ENCODE data around the gene PKNOX1.
"Not testable (repeated sequence)": the region's sequence is repeated elsewhere in the genome, so short reads cannot be mapped to it uniquely, and the experiment has no call there.

PKNOX1 gene

DNA sequence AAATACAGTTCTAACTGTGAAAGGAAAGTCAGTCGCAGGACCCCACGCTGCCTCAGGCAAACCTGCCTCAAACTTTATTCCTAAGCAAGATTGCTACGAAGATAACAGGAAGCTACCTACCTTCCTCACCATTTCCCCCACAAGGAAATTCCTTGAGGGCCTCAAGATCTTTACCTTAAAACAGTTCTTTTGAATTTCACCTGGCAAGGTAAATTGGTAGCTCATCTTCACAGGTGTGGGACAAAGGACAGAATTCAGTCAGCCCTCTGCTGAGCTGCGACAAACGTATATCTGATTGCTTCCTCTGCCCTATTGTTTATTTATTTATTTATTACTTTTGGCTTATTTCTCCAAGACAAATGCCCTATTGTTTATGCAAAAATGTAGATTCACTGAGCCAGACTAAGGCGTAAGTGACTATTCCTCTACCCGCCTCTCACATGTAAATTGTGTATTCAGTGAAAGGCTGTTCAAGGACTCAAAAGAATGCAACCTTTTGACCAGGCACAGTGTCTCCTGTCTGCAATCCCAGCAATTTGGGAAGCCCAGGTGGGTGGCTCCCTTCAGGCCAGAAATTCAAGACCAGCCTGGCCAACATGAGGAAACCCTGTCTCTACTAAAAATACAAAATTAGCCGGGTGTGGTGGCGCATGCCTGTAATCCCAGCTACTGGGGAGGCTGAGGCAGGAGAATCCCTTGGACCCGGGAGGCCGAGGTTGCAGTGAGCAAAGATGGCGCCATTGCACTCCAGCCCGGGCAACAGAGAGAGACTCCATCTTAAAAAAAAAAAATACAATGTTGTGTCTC lies 17.3 kb upstream of the PKNOX1 start:
- DNase-seq, result no peak

DNA sequence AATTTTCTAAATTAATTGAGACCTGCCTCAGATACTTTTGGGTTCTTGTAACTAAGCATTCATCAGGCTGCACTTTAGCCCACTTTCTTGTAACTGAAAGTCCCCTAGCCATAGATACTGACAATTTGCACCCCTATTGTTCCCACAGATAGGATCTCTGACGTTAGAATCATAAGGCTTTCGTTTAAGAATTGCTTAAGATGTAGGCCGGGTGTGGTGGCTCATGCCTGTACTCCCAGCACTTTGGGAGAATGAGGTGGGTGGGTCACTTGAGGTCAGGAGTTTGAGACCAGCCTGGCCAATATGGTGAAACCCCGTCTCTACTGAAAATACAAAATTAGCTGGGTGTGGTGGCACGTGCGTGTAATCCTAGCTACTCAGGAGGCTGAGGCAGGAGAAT lies 16.2 kb upstream of the PKNOX1 start:
- DNase-seq, result not testable (repeated sequence)

DNA sequence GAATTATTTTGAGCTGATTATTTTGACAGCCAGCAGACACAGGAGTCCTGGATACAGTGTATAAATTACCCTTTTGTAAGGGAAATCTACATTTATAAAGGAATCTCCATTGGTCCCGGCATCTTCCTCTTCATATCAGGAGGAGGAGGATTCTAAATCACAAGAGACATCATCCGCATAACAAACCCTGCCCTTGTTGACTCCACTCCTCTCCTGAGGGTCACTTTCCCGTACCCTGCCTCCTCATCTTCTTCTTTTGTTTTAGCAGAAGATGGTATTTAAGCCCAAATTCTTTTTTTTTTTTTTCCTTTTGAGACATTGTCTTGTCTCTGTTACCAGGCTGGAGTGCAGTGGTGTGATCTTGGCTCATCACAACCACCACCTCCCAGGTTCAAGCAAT lies 14.6 kb upstream of the PKNOX1 start:
- no peak for DNase-seq

DNA sequence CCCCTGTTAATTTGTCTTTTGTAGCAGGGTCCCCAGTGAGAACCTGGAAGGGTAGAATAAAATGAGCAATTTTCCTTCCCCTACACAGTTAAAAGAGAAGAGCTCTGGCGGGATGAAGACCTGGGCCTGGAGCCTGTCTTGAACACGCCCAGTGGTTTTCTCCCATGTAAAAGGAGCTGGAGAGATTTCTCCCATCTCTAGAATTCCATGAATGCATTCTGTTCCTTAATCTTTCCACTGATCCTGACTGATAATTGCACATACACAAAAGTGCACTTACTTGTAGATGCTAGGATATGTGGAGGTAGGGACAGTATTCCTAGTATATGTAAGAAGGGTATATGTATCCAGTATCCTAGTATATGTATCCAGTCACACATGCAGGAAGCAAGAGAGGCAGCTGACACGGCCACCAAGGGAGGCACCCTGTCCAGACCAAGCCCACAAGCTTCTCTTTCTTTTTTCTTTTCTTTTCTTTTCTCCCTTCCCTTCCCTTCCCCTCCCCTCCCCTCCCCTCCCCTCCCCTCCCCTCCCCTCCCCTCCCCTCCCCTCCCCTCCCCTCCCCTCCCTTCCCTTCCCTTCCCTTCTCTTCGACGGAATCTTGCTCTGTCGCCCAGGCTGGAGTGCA lies 11.9 kb upstream of the PKNOX1 start:
- DNase-seq, result no peak

DNA sequence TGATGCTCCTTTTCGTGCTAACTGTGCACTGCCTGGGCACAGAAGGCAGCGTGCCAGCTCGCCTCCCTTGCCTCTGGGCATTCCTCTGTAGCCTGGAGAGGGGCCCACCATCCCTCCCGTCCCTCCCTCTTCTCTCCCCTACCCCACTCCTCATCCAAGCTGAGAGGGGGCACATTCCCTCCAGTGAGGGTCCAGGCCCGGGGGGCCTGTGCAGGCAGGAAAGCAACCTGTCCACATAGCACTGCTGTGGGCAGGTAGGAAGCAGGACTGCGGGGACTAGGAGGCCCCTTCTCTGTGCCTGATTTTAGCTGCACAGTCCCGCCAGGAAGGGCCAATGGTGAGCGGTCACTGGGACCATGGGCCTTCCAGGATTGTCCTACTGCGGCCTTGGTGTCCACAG lies 10.3 kb upstream of the PKNOX1 start:
- no peak for DNase-seq

DNA sequence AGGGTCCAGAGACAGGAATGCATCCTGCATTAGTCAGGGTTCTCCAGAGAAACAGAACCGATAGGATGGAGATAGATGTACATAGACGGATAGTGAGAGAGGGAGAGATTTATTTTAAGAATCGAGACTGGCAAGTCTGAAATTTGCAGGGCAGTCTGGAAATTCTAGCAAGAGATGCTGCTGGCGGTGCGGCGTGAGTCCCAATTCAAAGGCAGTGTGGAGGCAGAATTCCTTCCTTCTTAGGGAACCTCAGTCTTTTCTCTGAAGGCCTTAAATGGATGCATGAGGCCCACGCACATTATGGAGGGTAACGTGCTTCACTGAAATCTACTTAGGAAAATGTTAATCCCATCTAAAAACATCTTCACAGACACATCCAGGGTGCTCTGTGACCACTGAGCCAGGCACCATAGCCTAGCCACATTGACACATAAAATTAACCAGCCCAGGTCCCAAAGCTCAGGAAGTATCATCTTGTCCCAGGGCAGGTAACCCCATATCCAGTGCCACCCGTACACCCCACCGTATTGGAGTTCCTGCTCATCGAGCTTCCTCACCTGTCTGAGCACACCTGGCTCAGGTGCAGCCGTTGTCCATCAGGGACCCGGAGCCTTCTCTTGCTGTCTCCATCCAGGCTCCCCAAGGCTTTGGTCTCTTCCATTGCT lies 9.7 kb upstream of the PKNOX1 start:
- no peak for DNase-seq

DNA sequence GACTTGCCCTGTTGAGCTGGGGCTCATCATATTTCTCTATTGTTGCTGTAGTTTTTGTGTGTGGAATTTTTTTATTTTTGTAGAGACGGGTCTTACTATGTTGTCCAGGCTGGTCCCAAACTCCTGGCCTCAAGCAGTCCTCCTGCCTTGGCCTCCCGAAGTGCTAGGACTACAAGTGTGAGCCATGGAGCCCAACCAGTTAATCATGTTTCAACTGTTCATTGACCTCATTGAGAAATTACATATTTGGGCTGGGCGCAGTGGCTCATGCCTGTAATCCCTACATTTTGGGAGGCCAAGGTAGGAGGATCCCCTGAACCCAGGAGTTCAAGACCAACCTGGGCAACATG lies 9.2 kb upstream of the PKNOX1 start:
- DNase-seq, result no peak

DNA sequence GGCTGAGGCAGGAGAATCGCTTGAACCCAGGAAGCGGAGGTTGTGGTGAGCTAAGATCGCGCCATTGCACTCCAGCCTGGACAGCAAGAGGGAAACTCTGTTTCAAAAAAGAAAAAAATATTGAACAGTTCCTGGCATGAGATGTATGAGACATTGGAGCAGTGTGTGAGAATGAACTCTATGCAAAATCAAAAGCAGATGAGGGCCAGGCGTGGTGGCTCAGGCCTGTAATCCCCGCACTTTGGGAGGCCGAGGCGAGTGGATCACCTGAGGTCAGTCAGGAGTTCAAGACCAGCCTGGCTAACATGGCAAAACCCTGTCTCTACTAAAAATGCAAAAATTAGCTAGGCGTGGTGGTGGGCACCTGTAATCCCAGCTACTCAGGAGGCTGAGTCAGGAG lies 6.7 kb upstream of the PKNOX1 start:
- not testable (repeated sequence) for DNase-seq

DNA sequence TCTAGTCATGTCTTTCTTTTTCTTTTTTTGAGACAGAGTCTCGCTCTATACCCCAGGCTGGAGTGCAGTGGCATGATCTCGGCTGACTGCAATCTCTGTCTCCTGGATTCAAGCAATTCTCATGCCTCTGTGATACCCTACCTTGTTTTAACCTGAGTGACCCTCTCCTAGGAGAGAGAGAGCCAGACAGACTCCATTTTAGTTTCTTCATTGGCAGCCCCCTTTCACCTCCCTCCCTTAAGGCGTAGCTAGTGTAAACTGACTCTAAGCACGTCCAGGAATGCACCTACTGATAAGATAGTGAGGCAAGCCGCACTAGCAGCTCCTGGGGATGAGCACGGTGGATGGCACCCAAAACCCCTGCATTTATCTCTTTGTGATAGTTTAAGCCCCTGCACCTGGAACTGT lies 5.2 kb upstream of the PKNOX1 start:
- no peak for DNase-seq

DNA sequence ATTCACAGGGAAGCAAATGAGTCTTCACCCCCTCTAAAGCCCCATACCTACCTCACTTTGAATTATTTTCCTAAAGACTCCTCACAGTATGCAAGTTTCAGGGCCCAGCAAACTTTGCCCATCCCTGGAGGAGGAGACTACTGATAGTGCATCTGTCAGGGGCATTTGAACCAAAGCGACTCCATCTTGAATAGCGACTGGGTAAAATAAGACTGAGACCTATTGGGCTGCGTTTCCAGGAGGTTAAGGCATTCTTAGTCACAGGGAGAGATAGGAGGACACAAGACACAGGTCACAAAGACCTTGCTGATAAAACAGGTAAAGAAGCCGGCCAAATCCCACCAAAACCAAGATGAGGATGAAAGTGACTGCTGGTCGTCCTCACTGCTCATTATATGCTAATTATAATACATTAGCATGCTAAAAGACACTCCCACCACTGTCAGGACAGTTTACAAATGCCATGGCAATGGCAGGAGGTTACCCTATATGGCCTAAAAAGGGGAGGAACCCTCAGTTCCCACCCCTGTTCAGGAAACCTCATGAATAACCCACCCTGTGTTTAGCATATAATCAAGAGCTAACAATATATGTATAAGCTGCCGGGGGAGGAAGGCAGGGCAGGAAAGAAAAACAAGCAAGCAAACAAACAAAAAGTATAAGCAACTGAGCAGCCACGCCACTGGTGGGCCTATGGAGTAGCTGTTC lies 3.3 kb upstream of the PKNOX1 start:
- DNase-seq, result no peak

DNA sequence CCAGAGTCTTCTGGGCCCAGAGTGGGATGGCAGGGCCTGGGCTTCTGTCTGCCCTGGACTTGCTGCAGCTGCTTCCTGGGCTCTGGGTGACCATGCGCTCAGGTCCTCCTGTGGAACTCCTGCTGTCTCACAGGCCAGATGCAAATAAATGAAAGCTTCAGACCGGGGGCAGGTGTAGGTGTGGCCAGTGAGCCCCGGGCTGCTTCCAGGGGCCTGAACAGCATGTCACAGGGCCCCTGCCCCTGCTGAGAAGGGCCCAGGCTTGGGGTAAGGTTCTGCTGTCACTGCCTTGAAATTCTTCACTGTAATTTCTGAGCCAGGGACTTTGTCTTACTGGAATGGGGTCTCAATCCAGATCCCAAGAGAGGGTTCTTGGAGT lies 2.5 kb upstream of the PKNOX1 start:
- DNase-seq, result no peak

DNA sequence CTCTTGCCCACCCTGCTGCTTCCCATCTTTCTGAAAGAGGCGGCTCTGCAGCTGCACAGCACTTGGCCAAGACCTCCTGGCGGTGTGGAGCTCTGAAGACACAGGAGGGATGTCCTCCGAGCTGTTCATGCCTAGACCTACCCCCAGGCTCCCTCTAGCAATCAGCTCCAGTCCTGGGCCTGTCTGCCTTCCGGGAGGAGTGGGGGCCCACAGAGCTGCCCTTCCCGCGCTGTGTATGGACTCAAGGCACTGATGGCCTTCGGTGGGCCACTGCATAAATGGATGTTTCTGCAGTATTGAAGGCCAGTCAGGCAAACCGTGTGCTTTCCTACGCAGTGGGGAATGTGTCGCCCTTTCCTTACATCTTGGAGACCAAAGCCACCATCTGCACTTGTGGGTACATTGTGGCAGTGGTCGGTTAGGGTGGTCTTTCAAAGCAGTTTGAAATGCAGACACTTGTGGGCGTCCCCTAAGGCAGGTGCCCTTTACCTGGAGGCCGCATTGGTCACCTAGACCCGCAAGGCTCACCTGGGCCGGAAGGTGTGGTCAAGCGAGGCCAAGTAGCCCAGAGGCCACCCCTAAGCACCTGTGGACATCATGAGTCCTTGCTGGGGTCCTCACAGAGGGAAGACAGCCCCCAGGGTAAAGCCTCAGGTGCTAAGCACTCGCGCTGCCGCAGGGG lies 912 bp upstream of the PKNOX1 start:
- no peak for DNase-seq

DNA sequence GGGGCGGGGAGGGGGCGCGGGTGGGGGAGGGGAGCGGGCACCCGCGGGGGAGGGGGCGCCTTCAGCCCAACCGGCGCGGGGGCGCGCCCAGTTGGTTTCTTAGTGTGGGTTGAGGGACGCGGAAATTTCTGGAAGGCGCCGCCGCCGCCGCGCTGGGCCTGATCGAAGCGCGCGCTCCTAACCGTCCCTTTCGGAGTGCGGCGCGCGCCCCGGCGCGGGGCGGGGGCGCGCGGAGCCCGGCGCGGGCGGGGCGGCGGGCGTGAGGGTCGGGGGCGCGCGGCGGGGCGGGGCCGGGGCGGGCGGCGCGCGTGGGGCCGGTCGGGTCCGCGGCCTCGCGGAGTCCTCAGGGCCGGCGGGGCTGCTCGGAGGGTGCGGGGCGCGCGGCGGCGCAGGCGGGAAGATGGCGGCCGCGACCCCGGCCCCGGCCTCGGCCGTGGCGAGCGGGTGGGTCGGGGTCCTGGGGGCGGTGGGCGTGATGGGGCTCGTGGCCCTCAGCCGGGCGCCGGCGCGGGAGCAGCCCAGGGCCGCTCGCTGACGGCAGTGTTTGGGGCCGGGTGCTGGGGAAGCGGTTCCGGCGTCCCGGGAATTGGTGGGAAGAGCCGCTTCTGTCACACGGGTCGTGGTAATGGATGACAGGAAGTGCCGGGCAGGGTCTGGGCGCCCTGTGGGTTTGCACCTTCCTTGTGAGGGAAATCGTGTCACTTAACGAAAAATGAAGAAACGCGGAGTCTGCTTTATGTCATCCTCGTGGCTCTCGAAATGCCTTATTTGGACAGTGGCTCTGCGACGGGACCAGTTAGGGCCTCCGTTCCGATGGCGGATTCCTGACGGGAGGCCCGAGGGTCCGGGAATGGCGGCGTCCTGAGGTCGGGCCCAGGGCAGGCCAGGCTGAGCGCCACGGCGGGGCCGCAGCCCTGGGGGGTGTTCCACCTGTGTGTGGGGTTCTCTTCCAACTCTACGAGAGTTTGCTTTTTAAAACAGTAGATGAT lies 764 bp downstream of the PKNOX1 start:
- DNase-seq, result peak; percentile 68 to 78

DNA sequence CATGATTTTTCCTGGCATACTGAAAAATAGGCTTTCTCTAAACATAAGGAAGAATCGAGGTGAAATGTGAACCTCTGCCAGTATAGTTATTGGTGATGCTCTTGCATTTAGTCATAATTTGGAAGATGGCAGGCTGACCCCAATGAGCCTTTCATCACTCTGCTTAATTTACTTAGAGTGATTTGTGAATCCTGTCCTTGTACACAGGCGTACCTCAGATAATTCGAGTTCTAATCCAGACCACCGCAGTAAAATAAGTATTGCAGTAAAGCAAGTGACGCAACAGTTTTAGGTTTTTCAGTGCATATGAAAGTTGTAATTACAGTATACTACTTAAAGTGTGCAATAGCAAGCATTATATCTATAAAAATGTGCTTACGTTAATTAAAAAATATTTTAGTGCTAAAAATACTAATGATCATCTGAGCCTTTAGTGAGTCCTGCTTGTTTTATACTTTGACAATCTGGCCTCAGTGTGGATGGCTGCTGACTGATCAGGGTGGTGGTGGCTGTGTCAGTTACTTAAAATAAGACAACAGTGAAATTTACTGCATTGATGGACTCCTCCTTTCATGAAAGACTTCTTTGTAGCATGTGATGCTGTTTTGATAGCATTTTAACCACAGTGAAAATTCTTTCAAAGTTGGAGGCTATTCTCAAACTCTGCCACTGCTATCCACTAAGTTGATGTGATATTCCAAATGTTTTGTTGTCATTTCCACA lies 1.7 kb downstream of the PKNOX1 start:
- no peak for DNase-seq

DNA sequence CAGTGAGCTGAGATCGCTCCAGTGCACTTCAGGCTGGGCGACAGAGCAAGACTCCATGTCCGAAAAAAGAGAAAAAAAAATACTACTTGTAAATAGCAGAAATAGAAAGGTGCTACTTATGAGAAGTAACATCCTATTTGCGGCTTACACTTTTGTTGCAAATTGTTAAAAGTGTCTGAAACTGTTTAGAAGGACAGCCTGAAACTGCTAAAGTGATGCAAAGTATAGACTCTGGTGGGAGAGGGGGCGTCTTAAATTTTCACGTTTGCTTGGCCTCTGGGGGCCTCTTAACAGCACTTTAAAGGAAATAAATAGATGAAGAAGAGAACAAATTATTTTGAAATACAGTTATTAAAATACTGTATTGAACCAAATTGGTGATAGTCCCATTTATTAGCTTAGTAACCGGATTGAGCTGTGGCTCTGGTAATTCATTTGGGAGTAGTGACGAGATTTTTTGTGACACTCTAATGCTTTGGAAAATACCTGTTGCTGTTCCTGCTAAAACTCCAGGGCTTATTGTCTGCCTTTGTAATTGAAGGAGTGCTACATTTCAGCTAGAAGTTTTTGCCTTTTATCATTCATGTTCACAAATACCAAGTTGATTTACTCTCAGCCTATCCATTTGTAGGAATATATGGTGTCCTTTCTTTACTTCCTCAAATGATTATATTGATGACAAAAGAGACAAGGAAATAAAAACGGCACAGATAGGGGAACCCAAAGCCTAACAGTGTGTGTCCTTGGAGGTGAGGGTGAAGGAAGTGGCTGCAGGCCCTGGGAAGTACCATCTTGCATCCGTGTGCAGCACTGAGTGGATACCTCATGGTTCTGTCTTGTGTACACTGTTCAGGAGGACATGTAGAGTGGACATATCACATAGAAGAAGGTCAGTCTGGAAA lies 6.2 kb downstream of the PKNOX1 start:
- DNase-seq, result no peak

DNA sequence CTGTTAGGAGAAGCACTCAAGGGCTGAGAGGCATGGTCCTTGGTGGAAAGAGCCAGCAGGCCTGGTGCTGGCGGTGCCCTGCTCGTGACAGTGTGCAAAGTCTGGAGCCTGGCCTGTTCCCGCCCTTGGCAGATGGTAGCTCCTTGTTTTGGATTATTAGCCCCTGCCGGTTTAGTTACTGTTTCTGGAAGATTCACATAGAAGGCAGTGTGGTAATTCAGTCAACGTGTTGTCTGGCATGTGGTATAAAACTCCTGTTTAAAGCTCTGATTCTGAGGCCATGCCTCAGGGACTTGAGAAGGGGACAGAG lies 6.8 kb downstream of the PKNOX1 start:
- no peak for DNase-seq

DNA sequence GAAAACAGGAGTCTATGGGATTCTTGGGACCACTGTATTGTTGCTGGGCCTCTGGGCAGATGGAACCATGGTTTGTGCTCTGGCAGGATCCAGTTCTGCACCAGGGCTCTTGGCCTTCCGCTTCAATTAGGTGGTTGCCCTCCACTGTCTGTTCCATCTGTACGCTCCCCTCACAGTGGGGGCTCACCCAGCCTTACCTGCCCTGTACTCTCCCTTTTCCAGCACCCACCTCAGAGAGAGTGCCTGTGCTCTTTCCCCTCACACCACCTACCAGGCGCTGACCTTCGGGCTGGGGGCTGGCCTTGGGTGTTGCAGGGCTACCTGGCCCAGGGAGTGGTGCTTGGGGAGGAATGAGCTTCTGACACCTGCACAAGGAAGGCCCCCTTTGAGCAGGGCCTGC lies 7.5 kb downstream of the PKNOX1 start:
- DNase-seq, result no peak

DNA sequence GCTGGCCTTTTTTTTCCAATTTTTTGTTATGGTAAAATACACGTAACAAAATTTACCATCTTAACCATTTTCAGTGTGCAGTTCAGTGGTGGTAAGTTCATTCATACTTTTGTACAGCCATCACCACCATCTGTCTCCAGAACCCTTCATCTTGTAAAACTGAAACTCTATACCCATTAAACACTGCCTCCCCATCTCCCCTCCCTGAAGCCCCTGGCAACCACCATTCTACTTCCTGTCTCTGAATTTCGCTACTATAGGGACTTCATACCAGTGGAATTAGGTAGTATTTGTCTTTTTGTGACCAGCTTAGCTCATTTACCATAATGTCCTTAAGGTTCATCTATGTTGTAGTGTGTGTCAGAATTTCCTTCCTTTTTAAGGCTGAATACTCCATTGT lies 8.7 kb downstream of the PKNOX1 start:
- DNase-seq, result no peak

DNA sequence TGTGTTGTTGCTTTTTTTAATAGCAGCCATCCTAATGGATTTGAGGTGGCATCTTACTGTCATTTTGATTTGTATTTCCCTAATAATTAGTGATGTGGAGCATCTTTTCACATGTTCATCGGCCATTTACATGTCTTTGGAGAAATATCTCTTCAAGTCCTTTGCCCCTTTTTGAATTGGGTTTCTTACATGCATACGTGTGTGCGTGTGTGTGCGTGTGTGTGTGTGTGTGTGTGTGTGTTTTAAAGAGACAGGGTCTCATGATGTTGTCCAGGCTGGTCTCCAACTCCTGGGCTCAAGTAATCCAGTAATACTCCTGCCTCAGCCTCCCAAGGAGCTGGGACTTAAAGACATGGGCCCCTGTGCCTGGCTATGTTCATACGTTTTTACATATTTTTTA lies 9.5 kb downstream of the PKNOX1 start:
- DNase-seq, result no peak

DNA sequence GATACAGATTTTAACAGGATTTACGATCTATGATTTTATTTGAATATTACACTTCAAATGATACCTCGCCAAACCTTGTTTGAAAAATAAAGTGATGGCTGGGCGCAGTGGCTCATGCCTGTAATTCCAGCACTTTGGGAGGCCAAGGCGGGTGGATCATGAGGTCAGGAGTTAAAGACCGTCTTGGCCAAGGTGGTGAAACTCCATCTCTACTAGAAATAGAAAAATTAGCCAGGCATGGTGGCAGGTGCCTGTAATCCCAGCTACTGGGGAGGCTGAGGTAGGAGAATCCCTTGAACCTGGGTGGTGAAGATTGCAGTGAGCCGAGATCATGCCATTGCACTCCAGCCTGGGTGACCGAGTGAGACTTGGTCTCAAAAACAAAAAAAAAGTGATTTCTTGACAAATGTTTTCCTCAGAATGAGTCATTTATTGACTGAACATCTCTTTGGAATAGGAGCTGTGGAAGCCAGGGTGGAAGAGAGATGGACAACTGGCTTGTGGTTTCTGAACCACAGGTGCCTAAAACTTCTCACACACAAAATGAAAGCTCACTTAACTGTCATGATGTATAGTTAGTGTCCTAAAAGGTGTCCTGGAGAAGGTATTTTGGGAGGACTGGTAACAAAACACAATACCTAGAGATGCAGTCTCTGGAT lies 11.9 kb downstream of the PKNOX1 start:
- DNase-seq, result no peak
